Measurements from ENCODE around the gene CD302.

CD302 gene

GRCh38 chr2:159811232-159811631, 13.2 kb upstream of the CD302 start:
- H3K4me3 ChIP-seq (ENCODE audit: extremely low read depth, insufficient read depth, low read length, poor library complexity, severe bottlenecking), result no peak overlapping the region
- 94% methylated on average over 3 of the region's 4 CpGs; no CpG with 5 or more reads in 1 of the 2 experiments for WGBS, 2 experiments (ENCODE audit: insufficient coverage in 2 of 2)
- H3K9me3 ChIP-seq (ENCODE audit: control insufficient read depth, low read length), result no peaks in the 10 kb centered on the region
- H3K4me1 ChIP-seq (ENCODE audit: control insufficient read depth, insufficient read depth, low read length, poor library complexity, severe bottlenecking), result no peaks in the 10 kb centered on the region
- no peak overlapping the region for H3K27ac ChIP-seq (ENCODE audit: low read depth, low read length, severe bottlenecking)
- no peaks in the 10 kb centered on the region for H3K36me3 ChIP-seq (ENCODE audit: control insufficient read depth, insufficient read depth, low read length)

GRCh38 chr2:159808032-159808425, 10.0 kb upstream of the CD302 start:
- Histone ChIP-seq H3K27ac (ENCODE audit: low read depth, low read length, severe bottlenecking) (no peak overlapping the region), H3K4me3 (ENCODE audit: extremely low read depth, insufficient read depth, low read length, poor library complexity, severe bottlenecking) (no peak overlapping the region), H3K4me1 (ENCODE audit: control insufficient read depth, insufficient read depth, low read length, poor library complexity, severe bottlenecking) (no peaks in the 10 kb centered on the region), H3K9me3 (ENCODE audit: control insufficient read depth, low read length) (no peaks in the 10 kb centered on the region), H3K36me3 (ENCODE audit: control insufficient read depth, insufficient read depth, low read length) (no peaks in the 10 kb centered on the region)
- WGBS, 2 experiments (ENCODE audit: insufficient coverage in 2 of 2), result 74 to 97% methylated on average over 3 to 4 of the region's 5 CpGs

- Histone ChIP-seq H3K4me3 (ENCODE audit: extremely low read depth, insufficient read depth, low read length, poor library complexity, severe bottlenecking) (no peak overlapping the region), H3K9me3 (ENCODE audit: control insufficient read depth, low read length) (no peaks in the 10 kb centered on the region), H3K4me1 (ENCODE audit: control insufficient read depth, insufficient read depth, low read length, poor library complexity, severe bottlenecking) (no peaks in the 10 kb centered on the region), H3K36me3 (ENCODE audit: control insufficient read depth, insufficient read depth, low read length) (no peaks in the 10 kb centered on the region), H3K27ac (ENCODE audit: low read depth, low read length, severe bottlenecking) (no peak overlapping the region)
- WGBS, 2 experiments (ENCODE audit: insufficient coverage in 2 of 2), result 100% methylated on average over 1 of the region's 4 CpGs
Observed at GRCh38 chr2:159807183-159808031, 9.4 kb upstream of the CD302 start.

GRCh38 chr2:159804941-159805340, 6.9 kb upstream of the CD302 start:
- WGBS, 2 experiments (ENCODE audit: insufficient coverage in 2 of 2), result 83 to 87% methylated on average over 4 of the region's 4 CpGs
- Histone ChIP-seq H3K9me3 (ENCODE audit: control insufficient read depth, low read length) (no peaks in the 10 kb centered on the region), H3K4me1 (ENCODE audit: control insufficient read depth, insufficient read depth, low read length, poor library complexity, severe bottlenecking) (no peaks in the 10 kb centered on the region), H3K4me3 (ENCODE audit: extremely low read depth, insufficient read depth, low read length, poor library complexity, severe bottlenecking) (no peak overlapping the region), H3K36me3 (ENCODE audit: control insufficient read depth, insufficient read depth, low read length) (no peaks in the 10 kb centered on the region), H3K27ac (ENCODE audit: low read depth, low read length, severe bottlenecking) (no peak overlapping the region)

GRCh38 chr2:159803235-159803962, 5.4 kb upstream of the CD302 start:
- H3K4me1 ChIP-seq (ENCODE audit: control insufficient read depth, insufficient read depth, low read length, poor library complexity, severe bottlenecking), result no peaks in the 10 kb centered on the region
- H3K9me3 ChIP-seq (ENCODE audit: control insufficient read depth, low read length), result no peaks in the 10 kb centered on the region
- H3K27ac ChIP-seq (ENCODE audit: low read depth, low read length, severe bottlenecking), result no peak overlapping the region
- no CpG with 5 or more reads among the region's 2 CpGs for WGBS, 2 experiments (ENCODE audit: insufficient coverage in 2 of 2)
- H3K36me3 ChIP-seq (ENCODE audit: control insufficient read depth, insufficient read depth, low read length), result no peaks in the 10 kb centered on the region
- no peak overlapping the region for H3K4me3 ChIP-seq (ENCODE audit: extremely low read depth, insufficient read depth, low read length, poor library complexity, severe bottlenecking)

- WGBS, 2 experiments (ENCODE audit: insufficient coverage in 2 of 2), result 86 to 91% methylated on average over 5 of the region's 5 CpGs
Observed at GRCh38 chr2:159802673-159803072, 4.7 kb upstream of the CD302 start.

GRCh38 chr2:159799833-159800232, 1.8 kb upstream of the CD302 start:
- Histone ChIP-seq H3K4me1 (ENCODE audit: control insufficient read depth, insufficient read depth, low read length, poor library complexity, severe bottlenecking) (peaks cover 6% of the 10 kb centered on the region), H3K27ac (ENCODE audit: low read depth, low read length, severe bottlenecking) (no peak overlapping the region), H3K36me3 (ENCODE audit: control insufficient read depth, insufficient read depth, low read length) (no peaks in the 10 kb centered on the region), H3K9me3 (ENCODE audit: control insufficient read depth, low read length) (no peaks in the 10 kb centered on the region), H3K4me3 (ENCODE audit: extremely low read depth, insufficient read depth, low read length, poor library complexity, severe bottlenecking) (no peak overlapping the region)
- WGBS, 2 experiments (ENCODE audit: insufficient coverage in 2 of 2), result 80 to 100% methylated on average over 1 of the region's 1 CpG

More at GRCh38 chr2:159802673-159803072, 4.7 kb upstream of the CD302 start:
- no peaks in the 10 kb centered on the region for H3K4me1 ChIP-seq (ENCODE audit: control insufficient read depth, insufficient read depth, low read length, poor library complexity, severe bottlenecking)
- no peak overlapping the region for H3K27ac ChIP-seq (ENCODE audit: low read depth, low read length, severe bottlenecking)
- no peaks in the 10 kb centered on the region for H3K9me3 ChIP-seq (ENCODE audit: control insufficient read depth, low read length)
- H3K4me3 ChIP-seq (ENCODE audit: extremely low read depth, insufficient read depth, low read length, poor library complexity, severe bottlenecking), result no peak overlapping the region
- no peaks in the 10 kb centered on the region for H3K36me3 ChIP-seq (ENCODE audit: control insufficient read depth, insufficient read depth, low read length)

GRCh38 chr2:159798376-159798725, 343 bp upstream of the CD302 start:
- 81 to 84% methylated on average over 5 to 6 of the region's 9 CpGs for WGBS, 2 experiments (ENCODE audit: insufficient coverage in 2 of 2)
- Histone ChIP-seq H3K4me1 (ENCODE audit: control insufficient read depth, insufficient read depth, low read length, poor library complexity, severe bottlenecking) (peaks cover 6% of the 10 kb centered on the region), H3K36me3 (ENCODE audit: control insufficient read depth, insufficient read depth, low read length) (no peaks in the 10 kb centered on the region), H3K9me3 (ENCODE audit: control insufficient read depth, low read length) (no peaks in the 10 kb centered on the region), H3K27ac (ENCODE audit: low read depth, low read length, severe bottlenecking) (no peak overlapping the region), H3K4me3 (ENCODE audit: extremely low read depth, insufficient read depth, low read length, poor library complexity, severe bottlenecking) (peak overlapping the region; percentile 50)

- peak overlapping the region; percentile 50 for H3K4me3 ChIP-seq (ENCODE audit: extremely low read depth, insufficient read depth, low read length, poor library complexity, severe bottlenecking)
- 59 to 83% methylated on average over 4 of the region's 4 CpGs for WGBS, 2 experiments (ENCODE audit: insufficient coverage in 2 of 2)
- no peak overlapping the region for H3K27ac ChIP-seq (ENCODE audit: low read depth, low read length, severe bottlenecking)
Observed at GRCh38 chr2:159797225-159797542, 824 bp downstream of the CD302 start.

GRCh38 chr2:159795841-159796690, 1.9 kb downstream of the CD302 start:
- Histone ChIP-seq H3K4me3 (ENCODE audit: extremely low read depth, insufficient read depth, low read length, poor library complexity, severe bottlenecking) (no peak overlapping the region), H3K27ac (ENCODE audit: low read depth, low read length, severe bottlenecking) (no peak overlapping the region), H3K4me1 (ENCODE audit: control insufficient read depth, insufficient read depth, low read length, poor library complexity, severe bottlenecking) (peaks cover 6% of the 10 kb centered on the region), H3K9me3 (ENCODE audit: control insufficient read depth, low read length) (no peaks in the 10 kb centered on the region), H3K36me3 (ENCODE audit: control insufficient read depth, insufficient read depth, low read length) (no peaks in the 10 kb centered on the region)
- 80 to 98% methylated on average over 1 to 4 of the region's 7 CpGs for WGBS, 2 experiments (ENCODE audit: insufficient coverage in 2 of 2)

More at GRCh38 chr2:159797225-159797542, 824 bp downstream of the CD302 start:
- Histone ChIP-seq H3K9me3 (ENCODE audit: control insufficient read depth, low read length) (no peaks in the 10 kb centered on the region), H3K4me1 (ENCODE audit: control insufficient read depth, insufficient read depth, low read length, poor library complexity, severe bottlenecking) (peaks cover 6% of the 10 kb centered on the region), H3K36me3 (ENCODE audit: control insufficient read depth, insufficient read depth, low read length) (no peaks in the 10 kb centered on the region)
